Hematopoietic multipotent progenitor cell treated with erythropoietin and hydrocortisone succinate and interleukin-3 and kit ligand, for 17 days (in vitro differentiated cells): ENCODE measurements around the gene GRB10.
A peak's percentile ranks its signal among the peaks of the same experiment; 100 is the strongest.
"Not testable (repeated sequence)": the region's sequence is repeated elsewhere in the genome, so short reads cannot be mapped to it uniquely, and the experiment has no call there.

Source experiments
- DNase-seq: peaks from one replicate; pipeline ENCODE4 v3.0.0-alpha.2; 2015; ENCODE audit warnings: low spot score

The GRB10 gene

DNA sequence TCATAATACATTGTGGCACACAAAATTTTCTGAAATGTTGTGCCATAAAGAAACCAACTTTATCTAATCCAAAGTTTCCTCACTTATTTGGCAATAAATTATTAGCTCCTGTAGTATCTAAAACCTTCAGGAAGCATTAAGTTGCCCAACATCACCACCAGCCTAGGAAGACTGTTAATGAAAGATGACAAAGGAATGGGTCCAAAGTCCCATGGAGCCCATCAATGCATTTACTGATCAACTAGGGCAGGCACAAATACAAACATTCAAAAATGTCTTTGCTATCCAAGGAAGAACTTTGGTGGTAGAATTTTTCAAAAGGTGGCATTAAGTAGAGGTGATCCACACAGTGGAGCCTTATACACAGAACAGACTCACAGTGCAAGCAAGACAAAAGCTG, 4.5 kb downstream of the GRB10 start:
- DNase-seq, result no peak

DNA sequence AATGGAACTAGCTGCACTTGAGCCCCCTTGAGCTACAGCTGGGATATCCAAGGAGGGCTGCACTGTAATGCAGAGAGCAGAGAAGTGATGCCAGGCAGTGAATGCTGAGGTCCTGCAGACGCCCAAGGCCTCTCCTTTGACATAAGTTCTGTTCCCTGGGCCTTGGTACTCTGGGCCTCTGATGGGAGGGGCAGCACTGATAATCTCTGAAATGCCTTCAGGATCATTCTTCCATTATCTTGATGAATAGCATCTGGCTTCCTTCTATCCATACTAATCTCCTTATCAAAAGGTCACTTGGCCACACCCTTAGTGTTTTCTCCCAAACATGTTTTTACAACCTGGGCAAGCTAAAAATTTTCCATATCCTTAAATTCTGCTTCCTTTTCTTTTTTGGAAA, 6.9 kb downstream of the GRB10 start:
- DNase-seq, result no peak

DNA sequence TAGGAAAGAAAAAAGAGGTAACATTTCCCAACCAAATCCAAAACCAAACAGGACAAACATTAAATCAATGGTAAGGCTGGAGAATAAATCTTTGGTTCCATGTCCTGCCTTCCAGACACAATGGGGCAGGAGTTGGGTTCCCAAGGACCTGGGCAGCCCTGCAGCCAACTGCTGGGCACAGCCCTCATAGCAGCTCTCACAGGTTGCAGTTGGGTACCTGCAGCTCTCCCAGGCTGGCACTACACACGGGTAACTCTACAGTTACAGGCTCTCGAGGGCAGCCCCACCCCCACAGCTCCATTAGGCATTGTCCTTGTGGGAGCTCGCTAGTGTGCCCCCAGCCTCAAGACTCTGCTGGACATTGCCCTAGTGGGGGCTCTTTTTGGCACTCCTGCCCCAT, 7.5 kb downstream of the GRB10 start:
- no peak for DNase-seq

DNA sequence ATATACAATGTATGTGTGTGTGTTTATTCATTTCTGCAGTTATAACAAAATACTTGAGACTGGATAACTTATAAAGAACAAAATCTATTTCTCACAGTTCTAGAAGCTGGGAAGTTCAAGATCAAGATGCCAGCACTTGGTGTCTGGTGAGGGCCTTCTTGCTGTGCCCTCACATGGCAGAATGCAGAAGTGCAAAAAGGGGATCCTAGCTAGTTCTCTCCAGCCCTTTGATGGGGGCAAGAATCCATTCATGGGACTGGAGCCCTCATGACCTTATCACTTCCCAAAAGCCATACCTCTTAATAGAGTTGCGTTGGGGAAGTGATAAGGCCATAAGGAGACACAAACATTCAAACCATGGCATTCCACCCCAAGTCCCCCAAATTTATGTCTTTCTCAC, 8.4 kb downstream of the GRB10 start:
- DNase-seq, result no peak

DNA sequence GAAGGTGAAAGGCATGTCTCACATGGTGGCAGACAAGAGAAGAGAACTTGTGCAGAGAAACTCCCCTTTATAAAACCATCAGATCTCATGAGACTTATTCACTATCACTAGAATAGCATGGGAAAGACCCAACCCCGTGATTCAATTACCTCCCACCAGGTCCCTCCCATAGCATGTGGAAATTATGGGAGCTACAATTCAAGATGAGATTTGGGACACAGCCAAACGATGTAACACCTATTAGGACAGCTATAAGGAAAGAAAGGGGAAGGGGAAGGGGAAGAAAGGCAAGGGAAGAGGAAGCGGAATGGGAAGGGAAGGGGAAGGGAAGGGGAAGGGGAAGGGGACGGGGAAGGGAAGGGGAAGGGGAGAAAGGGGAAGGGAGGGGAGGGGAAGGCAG, 9.6 kb downstream of the GRB10 start:
- DNase-seq, result not testable (repeated sequence)

DNA sequence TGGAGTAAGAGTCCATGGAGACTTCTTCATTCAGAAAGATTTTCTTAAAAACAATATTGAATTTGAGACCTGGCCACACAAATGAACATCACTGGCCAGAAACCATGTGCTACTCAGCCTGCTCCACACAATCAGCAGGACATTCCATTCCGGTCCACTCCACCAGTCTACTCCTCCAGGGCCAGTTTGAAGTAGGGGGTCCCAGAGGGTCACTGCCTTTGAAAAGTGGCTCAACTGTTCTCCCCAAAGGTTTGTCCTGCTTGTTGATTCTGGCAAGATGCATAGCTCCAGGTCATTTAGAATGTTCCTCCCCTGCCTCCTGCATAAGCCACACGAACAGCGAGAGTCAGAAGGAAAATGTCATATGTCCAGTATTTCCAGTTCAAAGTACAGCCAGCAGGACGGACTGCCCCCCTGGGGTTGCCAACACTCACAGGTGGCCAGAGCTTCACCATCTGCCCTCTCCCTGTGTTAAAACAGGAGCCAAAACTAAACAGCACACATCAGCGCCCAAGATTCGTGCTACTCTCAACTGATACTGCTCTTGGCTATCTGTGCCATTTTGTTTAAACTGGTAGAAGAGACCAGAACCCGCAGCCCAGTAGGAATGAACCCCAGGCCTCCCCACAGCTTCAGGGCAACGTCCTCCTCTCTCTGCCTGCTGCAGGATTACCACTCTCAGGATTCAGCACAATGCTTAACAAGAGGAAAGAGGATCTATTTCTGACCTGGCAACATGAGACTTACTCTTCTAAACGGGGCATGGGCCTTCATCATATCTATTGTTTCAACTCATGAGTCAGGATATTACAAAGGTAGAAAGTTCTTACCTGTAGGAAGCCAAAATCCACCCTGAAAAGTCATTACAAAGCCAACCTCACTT, 11.3 kb downstream of the GRB10 start:
- no peak for DNase-seq

DNA sequence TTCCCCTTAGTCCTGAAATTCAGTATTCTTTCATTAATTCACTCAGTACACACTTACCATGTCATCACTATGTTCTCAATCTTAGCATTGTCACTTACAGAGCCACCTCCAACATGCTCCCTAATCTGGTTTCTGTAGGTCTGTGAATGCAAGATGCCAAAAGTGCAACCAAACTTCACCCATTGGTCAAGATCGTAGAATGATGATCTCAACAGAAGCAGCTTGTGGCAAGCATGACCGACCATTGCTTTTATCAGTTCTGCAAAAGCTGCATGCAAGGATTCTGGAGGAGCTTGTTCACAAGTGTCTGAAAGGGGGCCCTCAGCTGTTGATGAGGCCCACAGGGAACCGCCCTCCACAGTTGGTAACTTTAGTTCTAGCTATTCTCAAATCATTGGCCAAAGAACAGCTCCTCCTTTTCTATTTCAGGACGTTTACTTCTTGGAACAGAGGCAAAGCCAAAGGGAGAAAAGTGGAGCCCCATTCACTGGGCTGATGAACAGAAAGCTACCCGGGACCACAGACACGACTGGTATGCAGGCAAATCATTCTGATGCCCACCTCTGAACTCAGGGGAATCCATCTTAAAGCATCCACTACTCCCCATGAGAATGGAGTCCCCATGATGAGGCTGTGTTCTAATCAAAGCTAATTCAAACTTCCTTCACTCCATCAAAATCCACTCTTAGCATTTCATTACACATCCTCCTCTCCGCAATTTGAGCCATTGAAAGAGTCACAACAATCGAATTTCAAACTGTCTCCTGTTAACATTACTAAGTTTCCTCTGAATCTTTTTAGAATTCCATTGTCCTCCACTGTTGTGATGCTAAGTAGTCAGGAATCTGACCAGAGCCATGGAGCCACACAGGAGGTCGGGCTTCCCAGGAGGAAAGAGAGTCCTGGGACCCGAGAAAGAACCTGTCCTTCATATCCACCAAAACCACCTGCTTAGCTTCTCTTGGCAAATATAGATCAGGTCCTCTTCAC, 13.9 kb downstream of the GRB10 start:
- no peak for DNase-seq

DNA sequence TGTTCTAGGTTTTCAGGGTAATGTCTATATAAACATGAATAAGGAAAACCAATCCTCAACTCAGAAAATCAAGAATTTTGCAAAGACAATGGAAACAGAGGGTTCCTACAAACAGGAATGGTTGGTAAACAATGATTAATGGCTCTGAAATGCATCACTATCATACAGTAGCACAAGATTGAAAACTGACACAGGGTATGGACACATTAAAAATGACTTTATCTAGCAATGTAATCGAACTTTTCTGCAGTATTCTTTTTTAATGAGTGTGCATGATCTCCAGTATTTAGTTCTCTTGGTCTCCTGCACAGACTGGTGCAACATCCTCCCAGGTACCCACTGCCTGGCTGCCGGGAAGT, 15.9 kb downstream of the GRB10 start:
- no peak for DNase-seq

DNA sequence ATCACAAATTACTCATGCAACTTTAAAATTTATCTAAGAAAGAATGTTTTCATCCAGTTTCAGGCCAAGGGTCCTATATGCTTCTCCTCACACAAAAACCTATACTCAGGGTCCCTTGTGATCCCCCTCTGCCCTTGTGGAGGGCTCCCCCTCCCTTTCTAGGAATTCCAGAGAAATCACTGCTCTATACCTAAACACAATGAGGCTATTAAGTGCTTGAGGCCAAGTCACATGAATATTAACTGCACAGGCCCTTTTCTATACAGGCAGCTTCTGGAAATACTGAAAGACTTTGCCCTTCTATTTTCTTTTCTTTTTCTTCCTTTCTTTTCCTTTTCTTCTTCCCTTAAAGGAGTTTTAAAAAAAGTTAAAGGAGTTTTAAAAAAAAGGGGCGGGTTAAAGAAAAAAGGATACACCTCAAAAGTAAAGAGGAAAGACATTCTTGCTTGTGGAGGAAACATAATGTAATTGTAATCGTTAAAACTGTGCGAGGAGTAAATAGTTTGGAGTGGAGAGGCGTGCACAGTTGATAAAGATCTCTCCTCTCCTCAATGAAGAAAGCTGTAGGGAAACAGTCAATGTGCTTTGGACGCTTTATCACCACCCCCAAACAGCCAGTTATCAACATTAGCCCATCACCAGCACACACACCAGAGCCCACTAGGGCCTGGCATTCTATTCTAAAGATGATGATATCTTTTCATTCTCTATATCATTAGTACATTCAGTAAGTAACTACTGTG, 16.4 kb downstream of the GRB10 start:
- no peak for DNase-seq

DNA sequence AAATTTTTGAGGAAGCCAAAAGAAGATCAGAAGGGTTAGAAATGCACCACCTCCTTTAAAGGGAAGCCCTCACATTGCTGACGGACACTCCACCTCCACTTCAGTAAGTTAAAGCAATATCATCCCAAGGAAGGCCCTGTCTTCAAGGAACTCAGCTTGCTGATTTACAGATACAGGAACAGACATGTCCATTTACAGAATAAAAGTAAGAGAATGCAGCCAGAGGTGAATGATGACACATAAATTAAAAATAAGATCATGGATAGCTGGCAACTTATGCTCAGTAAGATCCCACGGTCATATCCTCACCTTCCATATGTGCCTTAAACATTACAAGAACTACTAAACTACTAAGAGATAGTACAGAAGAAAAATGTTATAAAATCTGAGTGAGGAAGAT, 20.4 kb downstream of the GRB10 start:
- DNase-seq, result no peak

DNA sequence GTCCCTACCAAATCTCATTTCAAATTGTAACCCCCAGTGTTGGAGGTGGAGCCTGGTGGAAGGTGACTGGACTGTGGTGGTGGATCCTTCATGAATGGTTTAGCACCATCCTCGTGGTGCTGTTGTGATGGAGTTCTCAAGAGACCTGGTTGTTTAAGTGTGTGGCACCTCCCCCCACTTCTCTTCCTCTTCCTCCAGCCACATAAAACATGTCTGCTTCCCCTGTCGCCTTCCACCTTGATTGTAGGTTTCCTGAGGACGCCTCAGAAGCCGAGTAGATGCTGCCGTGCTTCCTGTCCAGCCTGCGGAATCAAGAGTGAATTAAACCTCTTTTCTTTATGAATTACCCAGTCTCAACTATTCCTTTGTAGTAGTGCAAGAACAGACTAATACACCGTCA, 21.0 kb downstream of the GRB10 start:
- DNase-seq, result no peak

DNA sequence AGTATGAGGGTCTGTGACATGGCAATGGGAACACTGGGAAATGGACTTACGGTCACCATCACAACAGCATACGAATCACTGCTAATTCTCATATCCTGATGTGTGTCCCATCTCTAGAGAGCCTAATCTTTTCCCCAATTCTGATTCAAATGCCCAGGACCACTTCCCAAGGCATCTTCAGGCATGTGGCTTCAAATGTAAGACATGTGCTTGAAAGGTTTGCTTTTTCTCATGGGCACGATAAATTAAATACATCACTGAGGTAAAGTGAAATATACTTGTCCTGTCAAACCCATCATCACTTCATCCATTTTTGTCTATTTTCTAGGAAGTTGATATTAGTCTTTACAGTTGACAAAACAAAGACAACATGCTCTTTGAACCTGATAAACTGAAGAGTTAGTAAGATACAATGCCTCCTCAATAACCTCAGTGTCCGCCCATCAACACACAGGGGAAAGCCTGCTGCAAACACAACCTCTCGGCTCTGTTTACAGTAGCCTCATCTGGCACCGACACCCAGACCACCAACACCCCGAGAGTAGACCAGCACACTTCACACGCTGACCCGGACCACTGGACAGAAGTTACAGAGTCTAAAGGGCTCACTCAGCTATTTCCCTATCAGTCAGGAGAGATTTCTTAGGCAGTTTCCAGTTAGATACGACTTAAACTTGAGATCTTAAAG, 24.8 kb downstream of the GRB10 start:
- no peak for DNase-seq

DNA sequence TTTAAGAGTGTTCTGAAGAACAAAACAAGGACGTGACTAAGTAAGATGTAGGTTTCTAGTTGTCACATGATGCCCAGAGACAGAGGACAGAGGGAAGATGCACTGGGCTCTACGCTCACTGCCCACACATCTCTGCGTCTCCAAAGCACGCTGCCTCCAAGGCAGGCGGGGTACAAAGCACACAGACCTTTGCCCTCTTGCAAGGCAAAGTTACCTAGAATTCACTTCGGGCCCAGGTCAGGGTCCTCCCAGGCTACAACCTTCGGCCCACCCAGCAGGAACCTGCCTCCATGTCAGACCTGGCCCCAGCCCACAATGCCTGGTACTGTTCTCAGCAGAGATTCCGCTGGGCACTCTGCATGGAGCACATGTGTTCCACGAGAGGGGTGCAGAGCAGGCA, 26.5 kb downstream of the GRB10 start:
- no peak for DNase-seq

DNA sequence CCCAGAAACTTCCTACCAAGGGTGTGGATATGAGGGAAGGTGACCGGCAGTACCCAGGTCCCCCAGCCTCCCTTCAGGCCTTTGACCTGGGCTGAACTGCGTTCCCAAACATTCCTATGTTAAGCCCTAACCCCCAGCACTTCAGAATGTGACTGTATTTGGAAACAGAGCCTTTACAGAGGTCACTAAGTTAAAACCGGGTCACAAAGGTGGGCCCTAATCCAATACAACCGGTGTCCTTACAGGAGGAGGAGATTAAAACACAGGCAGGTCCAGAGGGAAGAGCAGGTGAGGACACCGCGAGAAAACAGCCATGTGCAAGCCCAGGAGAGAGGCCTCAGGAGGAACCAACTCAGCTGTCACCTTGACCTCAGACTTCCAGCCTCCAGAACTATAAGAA, 28.0 kb downstream of the GRB10 start:
- DNase-seq, result no peak

DNA sequence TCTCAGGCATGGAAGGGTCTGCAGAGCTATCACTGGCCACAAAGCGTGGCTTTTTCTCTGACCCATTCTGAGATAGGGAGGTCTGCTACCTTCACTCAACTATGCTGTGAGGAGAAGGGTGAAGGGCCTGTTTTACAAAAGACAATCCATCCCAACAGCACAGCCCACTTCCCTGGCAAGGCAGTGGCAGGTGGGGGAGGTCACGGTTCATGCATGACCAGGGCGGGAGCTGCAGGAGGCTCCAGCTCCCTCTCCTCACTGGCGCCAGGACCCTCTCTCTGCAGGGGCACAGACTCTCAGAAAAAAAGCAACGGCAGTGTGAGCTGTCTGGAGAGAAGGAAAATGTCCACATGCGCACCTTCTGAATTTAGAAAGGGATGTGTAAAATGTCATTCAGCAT, 28.5 kb downstream of the GRB10 start:
- no peak for DNase-seq

DNA sequence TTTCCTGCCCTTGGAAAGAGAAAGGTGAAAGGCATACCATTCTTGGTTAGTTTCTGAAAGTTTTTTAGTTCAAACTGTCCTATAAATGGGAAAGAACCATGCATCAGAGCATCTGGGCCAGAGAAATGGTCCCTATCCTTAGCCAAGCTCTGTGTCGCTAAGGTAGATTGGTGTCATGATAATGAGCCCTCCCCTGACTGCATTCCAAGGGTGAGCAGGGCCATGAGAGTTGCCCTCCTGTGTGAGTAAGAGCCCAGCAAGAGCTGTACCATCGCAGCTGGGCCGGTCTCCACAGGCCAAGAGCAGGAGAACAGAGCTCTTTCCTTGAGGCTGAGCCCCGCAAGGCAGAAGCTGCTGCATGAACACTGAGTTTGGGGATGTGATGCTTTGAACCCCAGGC, 30.3 kb downstream of the GRB10 start:
- DNase-seq, result no peak

DNA sequence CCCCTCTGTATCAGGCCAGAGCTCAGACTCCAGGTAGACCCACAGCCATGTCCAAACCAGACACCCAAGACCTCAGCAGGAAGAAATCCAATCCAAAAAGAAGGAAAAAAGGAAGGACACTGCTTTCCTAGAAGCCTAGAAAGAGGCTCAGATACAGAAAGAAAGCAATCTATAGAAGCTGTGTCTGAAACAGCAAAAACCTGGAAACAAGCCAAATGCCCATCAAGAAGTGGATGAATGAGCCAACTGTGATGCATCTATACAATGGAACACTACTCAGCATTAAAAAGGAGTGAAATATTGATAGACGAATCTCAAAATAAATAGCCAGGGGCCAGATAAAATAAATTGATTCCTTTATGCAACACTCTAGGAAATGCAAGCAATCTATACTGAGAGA, 31.6 kb downstream of the GRB10 start:
- DNase-seq, result peak; percentile 8

DNA sequence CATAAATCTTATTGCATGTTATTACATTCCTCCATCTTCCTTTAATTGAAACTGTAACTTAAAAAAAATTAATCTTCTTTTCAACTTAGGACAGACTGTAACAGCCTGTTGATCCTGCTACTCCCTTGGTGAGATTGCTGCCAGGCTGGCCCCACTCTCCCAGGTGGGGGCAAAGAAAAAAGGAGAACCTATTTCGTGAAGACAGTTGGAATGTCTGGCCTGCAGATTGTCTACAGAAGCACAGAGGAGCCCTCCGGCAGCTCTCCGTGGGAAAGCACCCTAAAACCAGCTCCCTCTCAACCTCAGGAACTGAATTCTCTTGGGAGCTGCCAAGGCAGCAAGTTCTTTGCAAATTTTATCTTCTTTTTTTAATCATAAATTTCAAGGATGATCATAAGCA, 32.8 kb downstream of the GRB10 start:
- DNase-seq, result no peak

DNA sequence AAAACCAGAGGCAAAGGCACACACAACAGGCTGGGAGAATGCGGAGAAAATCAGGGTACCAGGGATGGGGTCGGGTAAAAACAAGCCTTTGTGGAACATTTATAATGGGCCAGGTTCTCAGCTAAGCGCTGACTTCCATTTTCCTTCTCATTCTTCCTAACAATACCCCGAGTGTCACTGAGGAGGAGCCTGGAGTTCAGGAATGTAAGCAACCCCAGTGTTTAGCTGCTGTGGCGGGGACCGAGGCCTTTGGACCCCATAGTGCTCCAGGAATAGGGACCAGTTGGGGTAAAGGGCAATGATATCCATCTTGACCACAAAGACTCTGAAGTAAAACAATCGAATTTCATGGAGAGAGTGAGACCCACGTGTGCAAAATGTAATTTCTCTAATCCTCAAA, 34.2 kb downstream of the GRB10 start:
- no peak for DNase-seq

DNA sequence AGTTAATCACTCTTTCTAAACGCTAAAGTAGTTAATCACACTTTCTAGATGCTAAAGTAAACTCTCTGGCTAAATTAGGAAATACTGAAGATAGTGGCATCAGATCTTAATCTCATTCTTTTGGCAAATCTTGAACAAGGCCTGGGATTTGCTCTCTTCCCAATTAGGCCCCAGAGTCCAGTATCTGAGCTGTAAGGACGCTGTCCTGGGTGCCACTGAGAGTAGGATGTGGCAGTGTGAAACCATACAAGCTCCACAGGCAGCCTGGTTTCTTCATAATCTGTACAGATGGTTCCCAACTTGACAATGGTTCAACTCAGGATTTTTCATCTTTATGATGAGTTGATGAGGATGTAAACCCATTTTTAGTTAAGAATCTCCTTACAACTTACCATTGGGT, 36.9 kb downstream of the GRB10 start:
- DNase-seq, result no peak

DNA sequence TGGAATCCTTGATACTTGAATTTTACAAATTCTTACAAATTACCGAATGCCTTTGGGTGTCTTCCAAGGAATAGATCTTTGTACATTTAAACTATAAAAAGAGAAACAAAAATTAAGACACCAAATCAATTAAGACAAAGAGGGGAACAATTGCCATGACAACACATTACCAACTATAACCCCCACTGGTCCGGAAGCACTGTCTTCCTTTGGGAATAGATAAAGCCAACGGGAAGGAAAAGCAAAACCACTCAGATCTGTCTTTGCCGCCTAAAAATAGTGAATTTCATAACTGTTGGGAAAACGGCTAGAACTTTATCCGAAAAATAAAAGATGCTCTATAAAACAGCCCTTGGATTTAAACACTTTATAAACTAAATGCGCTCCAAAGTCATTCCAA, 37.4 kb downstream of the GRB10 start:
- DNase-seq, result no peak

DNA sequence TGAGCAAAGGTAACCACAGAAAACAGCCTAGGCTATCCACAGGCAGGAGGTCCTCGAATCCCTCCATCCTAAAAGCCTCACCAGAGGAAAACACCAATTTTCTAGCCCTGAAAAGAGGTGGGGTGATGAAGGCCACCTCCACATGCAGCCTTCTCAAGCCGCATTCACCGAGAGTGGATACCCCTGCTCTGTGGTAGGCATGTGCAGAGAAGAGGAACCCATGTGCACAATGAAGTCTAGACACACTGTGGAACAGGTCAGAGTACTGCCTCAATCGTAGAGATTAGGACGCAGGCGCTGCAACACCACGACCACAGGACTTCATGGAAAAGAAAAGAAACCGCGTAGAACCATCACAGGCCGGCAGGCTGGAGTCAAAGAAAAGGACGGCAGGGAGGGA, 38.8 kb downstream of the GRB10 start:
- DNase-seq, result no peak
